DMS114 treated with DMSO at 0.1 percent for 48 hours (cell line): ENCODE measurements around the gene NRM.
A peak's percentile ranks its signal among the peaks of the same experiment; 100 is the strongest.
"Not testable (repeated sequence)": the region's sequence is repeated elsewhere in the genome, so short reads cannot be mapped to it uniquely, and the experiment has no call there.

Source experiments
- DNase-seq: peaks from one replicate; lab custom pipeline; 2025; ENCODE audit not compliant: unreplicated experiment; lab: John Stamatoyannopoulos, UW

The NRM gene

DNA sequence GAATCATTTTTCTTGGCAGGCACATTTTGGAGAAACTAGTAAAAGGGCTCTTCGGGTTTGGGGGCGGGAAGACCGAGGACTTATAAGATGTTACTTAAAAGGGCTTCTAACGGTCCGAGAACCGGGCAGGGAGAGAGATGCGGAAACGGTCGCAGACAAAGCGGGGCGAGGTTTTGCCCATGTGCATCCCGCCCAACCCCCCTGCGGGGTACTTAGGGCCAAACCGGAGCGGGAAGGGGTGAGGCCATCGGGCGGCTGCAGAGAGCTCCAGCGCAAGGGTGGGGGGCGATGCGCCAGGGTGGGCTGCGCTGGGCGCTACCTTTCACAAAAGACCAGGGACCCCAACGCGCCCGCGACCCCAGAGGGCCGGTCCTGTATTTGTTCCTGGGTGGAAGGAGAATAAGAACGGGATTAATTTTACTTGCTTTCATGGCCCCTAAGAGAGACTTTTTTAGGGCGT is 30.0 kb upstream of the NRM start:
- DNase-seq = peak; percentile 43

DNA sequence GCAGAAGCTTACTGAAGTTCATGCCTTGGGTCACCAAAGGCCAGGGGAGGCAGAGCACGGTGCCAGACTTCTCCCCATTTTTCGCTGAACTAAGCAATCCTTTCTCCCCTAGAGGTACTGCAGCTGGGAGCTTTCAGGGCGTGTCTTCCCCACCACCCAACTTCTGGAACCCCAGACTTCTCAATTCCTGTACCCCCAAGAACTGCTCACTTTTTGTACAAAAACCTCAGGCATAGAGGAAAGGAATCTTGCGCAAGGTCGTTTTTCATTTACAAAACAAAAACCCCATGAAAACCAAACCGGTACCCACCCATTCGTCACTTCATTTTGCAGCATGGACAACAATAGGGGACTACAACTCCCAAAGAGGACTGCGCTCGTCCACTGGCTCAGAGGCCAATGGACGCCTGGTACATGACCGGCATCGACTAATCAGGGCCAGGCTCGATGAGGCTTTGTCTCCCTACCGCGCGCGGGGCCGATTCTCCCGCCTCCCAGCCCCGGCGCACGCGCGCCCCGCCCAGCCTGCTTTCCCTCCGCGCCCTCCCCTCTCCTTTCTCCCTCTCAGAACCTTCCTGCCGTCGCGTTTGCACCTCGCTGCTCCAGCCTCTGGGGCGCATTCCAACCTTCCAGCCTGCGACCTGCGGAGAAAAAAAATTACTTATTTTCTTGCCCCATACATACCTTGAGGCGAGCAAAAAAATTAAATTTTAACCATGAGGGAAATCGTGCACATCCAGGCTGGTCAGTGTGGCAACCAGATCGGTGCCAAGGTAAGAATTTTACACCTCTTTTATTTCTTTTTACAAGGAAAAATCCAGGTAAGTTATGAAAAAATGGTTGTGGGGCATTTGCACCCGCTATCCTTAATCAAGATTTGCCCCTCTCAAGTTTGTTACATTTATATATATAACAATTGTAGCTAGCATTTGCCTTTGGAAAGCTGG is 29.3 kb upstream of the NRM start, which contains the start of gene TUBB:
Gene TUBB (plus strand): TSS at position 562 of the 947 bp plus-strand sequence. CDS start 155 bp downstream, at position 717.
- peak; percentile 99 for DNase-seq

DNA sequence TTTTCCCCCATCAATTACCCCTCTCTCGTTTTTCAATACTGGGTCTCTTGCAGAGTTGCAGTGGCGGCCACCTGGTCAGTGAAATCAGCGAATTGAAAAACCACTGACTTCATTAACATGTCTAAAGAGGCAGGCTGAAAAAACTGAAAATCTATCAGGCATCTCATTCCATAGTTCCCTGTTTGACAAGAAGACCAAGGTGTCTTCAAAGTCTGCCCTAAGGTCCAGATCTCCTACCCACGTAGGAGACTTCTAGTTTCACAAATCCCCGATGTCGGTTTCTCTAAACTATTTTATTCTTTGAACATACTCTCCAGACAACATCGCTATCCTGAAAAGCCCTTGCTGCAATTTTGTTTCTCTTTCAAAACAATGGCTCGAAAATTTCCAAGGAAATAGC is 28.6 kb upstream of the NRM start:
- DNase-seq = peak; percentile 60

DNA sequence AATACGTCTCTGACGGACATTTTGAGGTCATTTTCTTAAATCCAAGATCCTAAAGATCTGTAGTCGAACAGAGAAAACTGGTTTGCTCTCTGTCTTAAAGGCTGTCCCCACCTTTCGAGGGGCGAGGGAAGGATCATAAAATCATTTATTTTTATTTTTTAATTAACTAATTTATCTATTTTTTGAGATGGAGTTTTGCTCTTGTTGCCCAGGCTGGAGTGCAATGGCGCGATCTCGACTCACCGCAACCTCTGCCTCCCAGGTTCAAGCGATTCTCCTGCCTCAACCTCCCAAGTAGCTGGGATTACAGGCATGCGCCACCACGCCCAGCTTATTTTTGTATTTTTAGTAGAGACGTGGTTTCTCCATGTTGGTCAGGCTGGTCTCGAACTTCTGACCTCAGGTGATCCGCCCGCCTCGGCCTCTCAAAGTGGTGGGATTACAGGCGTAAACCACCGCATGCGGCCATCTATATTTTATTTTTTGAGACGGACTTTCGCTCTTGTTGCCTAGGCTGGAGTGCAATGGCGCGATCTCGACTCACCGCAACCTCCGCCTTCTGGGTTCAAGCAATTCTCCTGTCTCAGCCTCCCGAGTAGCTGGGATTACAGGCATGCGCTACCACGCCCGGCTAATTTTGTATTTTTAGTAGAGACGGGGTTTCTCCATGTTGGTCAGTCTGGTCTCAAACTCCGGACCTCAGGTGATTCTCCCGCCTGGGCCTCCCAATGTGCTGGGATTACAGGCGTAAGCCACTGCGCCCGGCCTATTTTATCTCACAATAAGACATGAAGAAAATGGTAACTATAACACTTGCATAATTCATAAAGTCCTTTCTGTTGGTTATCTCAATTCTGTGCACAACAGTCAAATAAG is 27.3 kb upstream of the NRM start:
- DNase-seq = not testable (repeated sequence)

DNA sequence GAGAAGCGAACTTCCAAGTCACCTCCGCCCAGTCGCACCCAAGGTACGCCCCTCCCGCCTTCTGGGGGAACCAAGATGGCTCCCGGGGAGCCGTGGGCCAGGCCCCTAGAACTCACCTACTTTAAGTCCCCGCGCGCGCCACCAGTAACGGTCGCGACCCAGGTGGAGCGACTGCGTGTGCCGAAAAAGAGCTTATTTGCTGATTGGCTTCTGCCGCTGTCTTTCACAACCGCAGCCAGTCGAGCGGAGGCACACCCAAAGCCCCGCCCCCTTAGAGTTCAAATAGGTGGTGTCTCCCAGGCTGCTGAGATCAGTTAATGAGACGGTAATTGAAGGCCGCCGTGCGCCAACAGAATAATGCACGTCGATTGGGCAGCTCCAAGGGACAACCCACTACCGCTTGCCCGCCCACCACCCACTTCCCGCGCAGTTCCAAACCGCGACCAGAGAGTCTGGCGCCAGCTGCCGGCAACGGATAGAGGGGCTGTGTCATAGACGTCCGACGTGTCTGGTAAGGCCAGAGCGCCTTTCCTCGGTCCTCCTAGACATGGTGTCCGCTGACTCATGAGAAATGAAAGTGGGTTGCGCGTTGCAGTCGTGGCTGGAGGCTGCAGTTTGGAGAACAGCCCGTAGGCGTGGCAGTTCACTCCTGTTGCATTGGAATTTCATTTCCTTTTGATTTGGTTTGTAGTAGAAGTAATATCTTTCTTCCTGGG is 26.5 kb upstream of the NRM start, which contains the start of gene MDC1:
Gene MDC1 (minus strand): TSS at position 153 of the 716 bp plus-strand sequence. CDS start 2,106 bp downstream, outside the sequence.
- DNase-seq = peak; percentile 100

DNA sequence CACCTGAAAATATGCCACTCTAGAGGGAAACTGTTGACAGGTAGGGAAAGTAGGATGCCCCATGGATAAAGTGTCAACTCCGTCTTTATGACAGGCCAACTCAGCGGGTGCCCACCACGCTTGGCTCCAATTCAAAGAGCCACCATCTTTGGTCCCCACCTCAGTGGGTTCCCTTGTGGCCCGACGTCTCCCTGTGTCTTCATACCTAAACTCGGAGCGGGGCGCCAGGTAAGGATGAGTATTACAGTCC is 26.0 kb upstream of the NRM start:
- DNase-seq = no peak

DNA sequence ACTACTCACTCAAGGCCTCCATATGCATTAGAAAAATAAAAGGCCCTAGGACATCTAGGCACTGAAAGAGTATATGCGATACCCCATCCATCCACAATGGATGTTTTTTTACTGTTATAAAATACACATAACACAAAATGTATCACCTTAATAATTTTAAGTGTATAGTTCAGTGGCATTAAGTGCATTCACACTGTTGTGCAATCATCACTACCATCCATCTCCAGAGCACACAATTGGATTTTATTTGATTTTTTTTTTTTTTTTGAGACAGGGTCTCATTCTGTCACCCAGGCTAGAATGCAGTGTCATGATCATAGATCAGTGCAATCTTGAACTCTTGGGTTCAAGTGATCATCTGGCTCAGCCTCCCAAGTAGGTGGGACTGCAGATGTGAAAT is 23.5 kb upstream of the NRM start:
- no peak for DNase-seq

DNA sequence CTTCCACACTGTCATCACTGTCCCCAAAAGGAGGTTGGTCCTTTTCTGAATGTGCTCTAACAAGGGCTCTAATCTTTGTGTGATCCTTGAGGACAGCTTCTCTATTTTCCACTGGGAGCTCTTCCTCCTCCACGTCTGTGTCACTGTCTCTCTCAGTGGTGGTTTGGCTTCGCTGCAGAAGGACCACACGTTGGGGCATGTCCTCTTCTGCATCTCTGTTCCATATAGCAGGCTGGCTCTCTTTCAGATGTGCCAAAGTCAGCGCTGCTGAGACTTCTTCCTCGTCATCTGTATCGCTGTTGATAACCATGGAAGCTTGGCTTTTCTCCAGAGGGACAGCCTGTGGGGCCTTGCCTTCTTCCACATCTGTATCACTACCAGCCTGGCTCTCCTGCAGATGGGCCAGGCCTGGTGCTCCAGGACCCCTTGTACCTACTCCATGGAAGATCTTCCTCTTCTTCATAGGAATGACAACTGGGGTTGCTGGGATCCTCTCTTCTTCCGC is 21.7 kb upstream of the NRM start:
- DNase-seq = no peak

DNA sequence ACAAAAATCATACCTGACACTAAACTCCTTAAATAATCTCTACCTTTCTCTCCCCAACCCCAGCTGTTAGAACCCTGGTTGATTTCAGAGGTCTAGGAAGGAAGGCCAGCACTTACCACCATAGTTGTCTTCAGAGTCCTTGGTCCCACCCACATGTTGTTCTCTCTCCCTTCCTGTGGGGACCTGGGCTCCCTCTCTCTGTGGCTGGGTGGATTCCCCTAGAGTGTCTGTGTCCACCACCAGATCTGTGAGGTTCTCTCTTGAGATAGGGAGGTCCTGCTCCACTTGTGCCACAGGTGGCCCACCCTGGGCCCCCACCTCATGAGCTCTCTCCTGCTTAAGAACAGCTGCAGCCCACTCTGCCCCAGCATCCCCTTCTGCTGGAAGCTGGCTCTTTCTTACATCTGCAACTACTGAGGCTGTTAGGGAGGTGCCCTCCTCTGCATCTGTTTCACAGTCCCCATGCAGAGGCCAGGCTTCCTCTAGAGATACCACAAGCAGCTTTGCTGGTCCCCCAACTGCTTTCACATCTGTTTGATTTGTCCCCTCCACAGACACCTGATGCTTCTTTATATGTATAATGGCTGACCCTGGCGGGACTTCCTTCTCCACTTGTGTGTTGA is 21.1 kb upstream of the NRM start:
- DNase-seq = no peak

DNA sequence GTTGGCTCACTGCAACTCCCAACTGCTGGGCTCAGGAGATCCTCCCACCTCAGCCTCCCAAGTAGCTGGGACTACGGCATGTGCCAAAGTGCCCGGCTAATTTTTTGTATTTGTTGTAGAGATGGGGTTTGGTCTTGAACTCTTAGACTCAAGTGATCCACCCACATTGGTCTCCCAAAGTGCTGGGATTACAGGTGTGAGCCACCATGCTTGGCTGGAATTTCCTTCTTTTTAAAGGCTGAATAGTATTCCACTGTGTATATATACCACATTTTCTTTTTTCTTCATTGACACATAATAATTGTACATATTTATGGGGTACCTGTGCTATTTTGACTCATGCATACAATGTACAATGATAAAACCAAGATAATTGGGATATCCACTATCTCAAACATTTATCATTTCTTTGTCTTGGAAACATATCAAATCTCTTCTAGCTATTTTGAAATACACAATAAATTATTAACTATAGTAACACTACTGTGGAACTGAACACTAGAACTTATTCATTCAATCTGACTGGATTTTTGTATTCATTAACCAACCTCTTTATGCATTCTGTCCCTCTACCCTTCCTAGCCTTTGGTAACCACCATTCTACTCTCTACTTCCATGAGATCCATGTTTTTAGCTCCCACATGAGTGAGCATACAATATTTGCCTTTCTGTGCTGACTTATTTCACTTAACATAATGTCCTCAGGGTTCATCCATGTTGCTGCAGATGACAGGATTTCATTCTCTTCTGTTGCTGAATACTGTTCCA is 18.5 kb upstream of the NRM start:
- no peak for DNase-seq

DNA sequence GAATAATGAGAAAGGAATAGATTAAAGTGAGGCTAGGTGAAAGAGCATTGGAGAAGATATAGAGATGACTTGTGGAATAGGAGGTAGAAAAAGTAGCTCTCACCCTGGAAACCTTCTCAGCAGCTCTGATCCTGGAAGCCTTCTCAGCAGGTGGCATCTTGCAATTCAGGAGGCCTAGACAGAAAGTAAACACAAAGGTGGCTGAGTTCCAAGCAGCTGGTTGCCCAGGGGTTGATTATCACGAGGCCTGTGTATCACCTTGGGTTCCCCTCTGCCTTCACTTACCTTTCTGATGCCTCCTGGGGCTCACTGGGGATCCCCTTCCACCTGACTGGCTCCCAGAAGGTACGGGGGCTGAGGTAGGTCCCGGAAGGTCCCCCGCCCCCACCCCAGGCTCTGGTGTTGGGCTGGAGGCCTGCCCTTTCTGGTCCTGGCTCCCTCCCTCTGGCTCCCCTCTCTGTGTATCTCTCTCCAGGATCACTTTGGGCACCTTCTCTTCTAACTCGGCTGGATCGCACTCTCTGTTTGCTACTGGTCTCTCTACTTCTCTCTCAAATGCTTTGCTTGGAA is 16.6 kb upstream of the NRM start:
- DNase-seq = no peak

DNA sequence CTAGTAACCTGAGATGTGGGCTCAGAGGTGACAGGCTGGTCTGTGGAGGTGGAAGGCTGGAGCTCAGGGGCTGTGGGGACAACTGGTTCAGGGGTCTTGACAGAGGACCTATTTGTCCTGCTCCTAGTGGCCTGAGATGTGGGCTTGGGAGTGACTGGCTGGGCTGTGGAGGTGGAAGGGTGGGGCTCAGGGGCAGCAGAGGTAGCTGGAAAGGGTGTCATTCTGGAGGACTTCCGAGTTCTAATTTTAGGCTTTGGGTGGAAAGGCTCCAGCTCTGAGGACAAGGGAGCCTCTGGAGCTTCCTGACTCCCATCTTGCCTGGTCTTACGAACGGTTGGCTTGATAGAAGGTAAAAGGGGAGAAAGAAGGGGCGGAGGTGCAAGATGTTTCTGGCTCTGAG is 14.8 kb upstream of the NRM start:
- DNase-seq = no peak

DNA sequence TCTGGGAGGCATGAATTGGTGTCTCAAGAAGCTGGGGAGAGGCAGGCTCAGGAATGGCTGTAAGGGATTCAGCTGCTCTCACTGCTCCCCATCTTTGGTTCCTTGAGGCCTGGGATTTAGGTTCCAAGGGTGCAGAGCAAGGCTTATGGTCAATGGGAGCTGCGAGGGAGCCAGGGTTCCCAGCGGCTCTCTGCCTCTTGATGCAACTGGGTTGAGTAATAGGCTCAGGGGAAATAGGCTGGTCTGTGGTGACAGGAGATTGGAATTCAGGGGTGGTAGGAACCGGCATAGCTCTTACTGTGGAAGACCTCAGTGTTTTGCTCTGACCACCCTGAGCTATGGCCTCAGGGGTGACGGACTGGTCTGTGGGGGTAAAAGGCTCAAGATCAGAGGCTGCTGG is 13.0 kb upstream of the NRM start:
- no peak for DNase-seq

DNA sequence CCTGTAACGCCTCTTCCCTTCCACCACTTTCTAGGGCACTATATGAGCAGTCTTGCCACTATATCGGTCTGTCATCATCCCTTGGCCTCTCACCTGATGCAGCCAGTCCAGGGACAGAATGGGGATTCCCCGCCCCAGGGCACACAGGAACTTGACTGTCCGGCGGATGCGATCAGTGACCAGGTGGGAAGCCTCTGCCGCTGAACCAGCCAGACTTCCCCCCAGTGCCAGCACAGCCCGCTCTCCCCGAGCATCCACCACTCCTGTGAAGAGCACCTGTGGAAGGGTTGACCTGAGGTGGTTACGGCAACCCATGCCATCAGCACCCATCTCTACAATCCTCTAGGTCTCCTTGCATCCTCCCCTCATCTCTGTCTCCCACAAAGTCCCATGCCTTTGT is 12.2 kb upstream of the NRM start:
- DNase-seq = no peak

DNA sequence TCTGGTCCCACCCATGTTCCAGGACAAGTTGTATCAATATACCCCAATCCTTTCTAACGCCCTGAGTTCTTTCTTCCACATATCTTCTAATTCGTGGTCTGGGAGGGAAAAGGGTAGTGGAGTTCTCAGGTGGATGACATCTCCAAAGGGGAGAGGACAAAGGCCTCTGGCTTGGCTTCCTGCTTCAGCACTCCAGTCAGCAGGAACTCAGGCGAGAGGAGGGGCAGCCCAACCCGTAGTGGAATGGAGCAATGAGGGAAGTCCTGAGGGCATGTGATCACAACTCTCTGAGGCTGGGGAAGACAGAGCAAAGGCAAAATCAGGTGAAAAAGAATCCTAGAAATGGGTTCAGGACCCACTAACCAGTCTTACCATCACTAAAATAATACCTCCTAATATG is 9.6 kb upstream of the NRM start:
- no peak for DNase-seq

DNA sequence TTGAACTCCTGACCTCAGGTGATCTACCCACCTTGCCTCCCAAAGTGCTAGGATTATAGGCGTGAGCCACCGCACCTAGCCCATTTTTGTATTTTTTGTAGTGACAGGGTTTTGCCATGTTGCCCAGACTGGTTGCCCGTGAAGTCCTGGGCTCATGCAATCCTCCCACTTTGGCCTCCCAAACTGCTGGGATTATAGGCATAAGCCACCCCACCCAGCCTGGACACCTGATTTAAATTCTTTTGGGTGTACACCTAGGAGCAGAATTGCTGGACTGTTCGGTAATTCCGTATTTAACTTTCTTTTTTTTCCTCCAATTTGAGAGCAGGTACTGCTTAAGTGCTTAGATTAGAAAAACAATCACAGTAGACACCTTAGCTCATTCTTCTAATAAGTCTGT is 5.6 kb upstream of the NRM start:
- no peak for DNase-seq

DNA sequence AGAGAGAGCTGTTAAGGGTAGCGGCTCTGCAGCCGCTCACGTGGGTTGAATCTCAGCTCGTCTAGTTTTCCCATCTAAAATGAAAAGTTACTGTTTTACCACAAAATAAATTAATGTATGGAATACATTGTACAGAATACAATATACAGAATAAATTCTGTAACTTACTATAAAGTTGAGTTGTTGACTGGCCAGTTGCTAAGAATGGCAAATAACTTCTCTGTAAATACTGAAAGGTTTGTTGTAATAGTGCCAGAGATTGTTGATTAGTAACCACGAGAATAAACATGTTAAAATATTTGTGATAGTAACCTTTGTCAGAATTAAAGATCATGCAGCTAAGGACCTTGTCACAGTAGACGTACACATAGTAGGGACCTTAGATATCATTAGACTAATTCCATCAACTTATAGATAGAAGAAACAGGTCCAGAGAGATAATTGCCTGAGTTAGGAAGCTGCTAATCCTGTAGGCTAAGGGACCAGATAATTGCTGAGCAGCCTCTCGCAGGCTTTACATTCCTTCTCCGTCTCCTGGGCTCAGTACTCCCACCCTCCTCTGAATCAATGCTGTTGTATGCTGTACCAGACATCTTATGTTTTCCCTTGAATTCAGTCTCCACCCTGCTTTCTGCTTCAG is 544 bp upstream of the NRM start:
- peak; percentile 60 for DNase-seq

DNA sequence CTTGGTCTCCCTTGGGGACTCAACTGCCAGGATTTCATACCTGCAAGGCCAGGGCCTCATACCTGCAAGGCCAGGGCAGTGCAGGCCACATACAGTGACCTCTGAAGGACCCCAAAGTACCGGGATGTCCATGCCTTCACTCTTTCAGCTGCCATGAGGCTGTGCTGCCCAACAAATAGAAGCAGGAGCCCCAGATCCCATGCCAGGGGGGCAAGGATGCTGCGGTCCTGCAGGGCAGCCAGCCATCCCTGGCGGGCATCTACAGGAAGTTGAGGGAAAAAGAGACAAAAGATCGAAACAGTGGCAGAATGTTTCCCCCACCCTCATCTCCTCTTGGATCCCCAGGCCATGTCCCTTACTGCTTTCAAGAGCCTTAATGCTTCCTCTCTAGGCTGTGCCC is 799 bp downstream of the NRM start:
- DNase-seq = no peak
